ENCODE results near the gene EPB41L2. TPM values are rescaled to one million over a fixed set of nuclear protein-coding genes. Genes with fewer than 3 reads are reported as not detected.

EPB41L2 gene
- total and polyA plus RNA-seq, 2 donors from 2014 or later: 19.6 to 111 TPM

GRCh38 chr6:130794738-130795137 is 268.3 kb downstream of the EPB41L2 start:
- Histone ChIP-seq H3K9me3 (ENCODE audit: control insufficient read depth in 2 of 3, insufficient read depth in 1 of 3, low read length in 3 of 3) (no peaks in the 10 kb centered on the region), H3K4me3 (ENCODE audit: low read length in 3 of 3) (no peak overlapping the region), H3K27me3 (ENCODE audit: control insufficient read depth, insufficient read depth, low read length) (no peaks in the 10 kb centered on the region), H3K4me1 (ENCODE audit: control insufficient read depth in 2 of 3, insufficient read depth in 2 of 3, low read depth in 1 of 3, low read length in 3 of 3) (no peaks in the 10 kb centered on the region), H3K36me3 (ENCODE audit: control insufficient read depth in 2 of 3, insufficient read depth in 3 of 3, low read length in 3 of 3) (no peaks in the 10 kb centered on the region), H3K27ac (ENCODE audit: low read depth in 2 of 2, low read length in 2 of 2) (no peak overlapping the region), H3K9ac (ENCODE audit: low read length in 3 of 3) (no peak overlapping the region)
- intact Hi-C loops (cut with DNase I): no loop called here
- no peak for FAIRE-seq
- no peak for TF ChIP-seq CTCF (IDR thresholded peaks at IDR 0.05; ENCODE audit: borderline replicate concordance, extremely low read depth, insufficient read depth)
- no peak for DNase-seq

- H3K27ac ChIP-seq (ENCODE audit: low read depth in 2 of 2, low read length in 2 of 2): no peak overlapping the region
- H3K4me3 ChIP-seq (ENCODE audit: low read length in 3 of 3): no peak overlapping the region
- H3K9ac ChIP-seq (ENCODE audit: low read length in 3 of 3): no peak overlapping the region
- H3K36me3 ChIP-seq (ENCODE audit: control insufficient read depth in 2 of 3, insufficient read depth in 3 of 3, low read length in 3 of 3): no peaks in the 10 kb centered on the region
- H3K27me3 ChIP-seq (ENCODE audit: control insufficient read depth, insufficient read depth, low read length): no peaks in the 10 kb centered on the region
- no peak for FAIRE-seq
- no peaks in the 10 kb centered on the region for H3K9me3 ChIP-seq (ENCODE audit: control insufficient read depth in 2 of 3, insufficient read depth in 1 of 3, low read length in 3 of 3)
- intact Hi-C loops (cut with DNase I): no loop called here
- no peaks in the 10 kb centered on the region for H3K4me1 ChIP-seq (ENCODE audit: control insufficient read depth in 2 of 3, insufficient read depth in 2 of 3, low read depth in 1 of 3, low read length in 3 of 3)
- TF ChIP-seq CTCF (IDR thresholded peaks at IDR 0.05; ENCODE audit: borderline replicate concordance, extremely low read depth, insufficient read depth): no peak
- DNase-seq: no peak
Observed at GRCh38 chr6:130794010-130794697, 268.9 kb downstream of the EPB41L2 start.

Other genes with a start within 250 kb of the EPB41L2 start
- gene SMLR1, start 235.8 kb downstream of the EPB41L2 start, total RNA-seq: 0.16 TPM
- 5.1 TPM for gene SMLR1, start 235.8 kb downstream of the EPB41L2 start, polyA plus RNA-seq (ENCODE audit: insufficient read depth, low read depth, low replicate concordance)
- 12.0 TPM for gene AKAP7, start 72.2 kb upstream of the EPB41L2 start, total RNA-seq
- gene AKAP7, start 72.2 kb upstream of the EPB41L2 start, polyA plus RNA-seq (ENCODE audit: insufficient read depth, low read depth, low replicate concordance): 7.9 TPM

All from kidney (tissue), 14 donors.